WI38 (cell line): Measurements from ENCODE around the gene UBE2Q1.

Experiments used
- H3K4me3 ChIP-seq: 2 replicates; pipeline ENCODE4 v1.5.1; 2011; ENCODE audit warnings: low read depth, mild to moderate bottlenecking, control low read depth, low read length
- CTCF ChIP-seq: IDR thresholded peaks from 2 replicates; pipeline ENCODE4 v1.5.1; 2012; ENCODE audit warnings: low read depth, mild to moderate bottlenecking, control low read depth, low read length

Gene UBE2Q1

GRCh38 chr1:154503898-154504297 lies 54.6 kb downstream of the UBE2Q1 start:
- H3K4me3 ChIP-seq = no peak overlapping the region

GRCh38 chr1:154502744-154503115 lies 55.7 kb downstream of the UBE2Q1 start:
- no peak overlapping the region for H3K4me3 ChIP-seq
- no peak for TF ChIP-seq CTCF

More at GRCh38 chr1:154503898-154504297, 54.6 kb downstream of the UBE2Q1 start:
- no peak for TF ChIP-seq CTCF

- no peak for TF ChIP-seq CTCF
- no peak within 1 kb of the TSS for H3K4me3 ChIP-seq
Measured at GRCh38 chr1:154502066-154502743, 56.3 kb downstream of the UBE2Q1 start, which contains the start of the genes SHE and TDRD10. Gene SHE, minus strand, starts transcription at chr1:154502412. Its CDS starts 386 bp downstream, at chr1:154502026. Gene TDRD10, plus strand, starts transcription at chr1:154502219. Its CDS starts 4,685 bp downstream, at chr1:154506904.

- no peak for TF ChIP-seq CTCF
- H3K4me3 ChIP-seq = no peak overlapping the region
Measured at GRCh38 chr1:154501423-154502065, 56.9 kb downstream of the UBE2Q1 start.

- TF ChIP-seq CTCF = no peak
- H3K4me3 ChIP-seq = no peak overlapping the region
Measured at GRCh38 chr1:154500533-154500932, 57.9 kb downstream of the UBE2Q1 start.

- TF ChIP-seq CTCF = no peak
- no peak overlapping the region for H3K4me3 ChIP-seq
Measured at GRCh38 chr1:154499446-154499845, 59.0 kb downstream of the UBE2Q1 start.
